T-helper 2 cell treated with Interferon-gamma antibody and Interleukin-4, amounts not matched to agents 5 μg/mL and 100 μg/mL, for 36 hours (primary cell): ENCODE measurements around the gene TFF2.

ENCODE experiments used
- DNase-seq: peaks from one replicate; pipeline ENCODE4 v3.0.0; 2021; ENCODE audit warnings: low spot score
- H3K27ac Mint-ChIP-seq: one replicate; pipeline ENCODE4 v1.8.0; 2021; ENCODE audit warnings: mild to moderate bottlenecking, mixed read lengths
- H3K27me3 Mint-ChIP-seq: one replicate; pipeline ENCODE4 v1.8.0; 2021; ENCODE audit warnings: low read depth, mixed read lengths
- H3K36me3 Mint-ChIP-seq: one replicate; pipeline ENCODE4 v1.8.0; 2021; ENCODE audit warnings: low read depth, mixed read lengths
- H3K4me1 Mint-ChIP-seq: one replicate; pipeline ENCODE4 v1.8.0; 2021; ENCODE audit warnings: low read depth, mixed read lengths
- H3K4me3 Mint-ChIP-seq: one replicate; pipeline ENCODE4 v1.8.0; 2022; ENCODE audit warnings: mild to moderate bottlenecking, moderate library complexity, mixed read lengths
- H3K9me3 Mint-ChIP-seq: one replicate; pipeline ENCODE4 v1.8.0; 2021; ENCODE audit warnings: mixed read lengths

The TFF2 gene, protein sequence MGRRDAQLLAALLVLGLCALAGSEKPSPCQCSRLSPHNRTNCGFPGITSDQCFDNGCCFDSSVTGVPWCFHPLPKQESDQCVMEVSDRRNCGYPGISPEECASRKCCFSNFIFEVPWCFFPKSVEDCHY

DNA sequence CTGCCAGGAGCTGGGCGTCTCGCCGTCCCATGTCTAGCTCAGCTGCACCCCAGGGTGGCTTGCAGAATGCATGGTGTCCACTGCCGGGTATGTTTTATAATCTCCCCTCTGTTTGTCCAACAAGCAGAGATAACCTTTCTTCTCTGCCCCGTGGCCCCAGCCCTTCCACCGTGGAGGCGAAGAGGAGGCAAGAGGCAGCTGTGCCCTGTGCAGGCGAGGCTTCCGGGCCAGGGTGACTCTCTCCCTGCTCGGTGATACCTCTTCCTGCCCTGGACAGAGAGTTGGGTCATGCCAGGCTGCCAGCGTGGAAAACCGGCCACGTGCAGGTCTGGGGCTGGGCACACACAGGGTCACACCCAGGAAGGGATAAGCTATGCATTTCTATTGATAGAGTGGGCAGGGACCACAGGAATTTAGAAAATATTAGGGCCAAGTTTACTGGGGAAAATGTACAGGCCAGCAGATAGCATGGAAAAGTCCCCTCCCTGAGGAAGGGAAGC is at the start of gene TFF2:
TSS of gene TFF2 (minus strand) at position 68 of the 500 bp plus-strand sequence. CDS start at position 31, 37 bp downstream.
- H3K4me1 Mint-ChIP-seq = no peaks in the 10 kb centered on the region
- H3K27ac Mint-ChIP-seq = no peak within 1 kb of the TSS
- H3K36me3 Mint-ChIP-seq = peaks cover 6% of the 10 kb centered on the region
- H3K4me3 Mint-ChIP-seq = no peak within 1 kb of the TSS
- peaks cover 20% of the 10 kb centered on the region for H3K9me3 Mint-ChIP-seq
- peaks cover 7% of the 10 kb centered on the region for H3K27me3 Mint-ChIP-seq
- no peak for DNase-seq

DNA sequence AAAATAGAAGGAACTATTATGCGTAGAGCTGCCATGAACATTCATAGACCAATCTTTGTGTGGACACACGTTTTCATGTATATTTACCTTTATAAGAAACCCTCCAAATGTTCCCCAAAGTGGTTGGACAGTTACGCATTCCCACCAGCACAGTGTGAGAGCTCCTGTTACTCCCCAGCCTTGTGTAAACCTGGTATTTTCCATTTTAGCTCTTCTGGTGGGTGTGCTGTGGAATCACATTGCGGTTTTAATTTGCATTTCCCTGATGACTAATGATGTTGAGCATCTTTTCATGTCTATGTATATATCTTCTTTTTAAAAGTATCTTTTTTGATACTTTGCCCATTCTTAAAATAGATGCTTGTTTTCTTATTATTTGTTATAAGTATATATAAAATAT is 49.7 kb upstream of the TFF2 start:
- Mint-ChIP-seq H3K4me3 (peak overlapping the region; percentile 68), H3K4me1 (peaks cover 48% of the 10 kb centered on the region), H3K36me3 (peaks cover 24% of the 10 kb centered on the region), H3K27ac (peak overlapping the region; percentile 40), H3K9me3 (peaks cover 7% of the 10 kb centered on the region), H3K27me3 (no peaks in the 10 kb centered on the region)
- peak; percentile 68 for DNase-seq

DNA sequence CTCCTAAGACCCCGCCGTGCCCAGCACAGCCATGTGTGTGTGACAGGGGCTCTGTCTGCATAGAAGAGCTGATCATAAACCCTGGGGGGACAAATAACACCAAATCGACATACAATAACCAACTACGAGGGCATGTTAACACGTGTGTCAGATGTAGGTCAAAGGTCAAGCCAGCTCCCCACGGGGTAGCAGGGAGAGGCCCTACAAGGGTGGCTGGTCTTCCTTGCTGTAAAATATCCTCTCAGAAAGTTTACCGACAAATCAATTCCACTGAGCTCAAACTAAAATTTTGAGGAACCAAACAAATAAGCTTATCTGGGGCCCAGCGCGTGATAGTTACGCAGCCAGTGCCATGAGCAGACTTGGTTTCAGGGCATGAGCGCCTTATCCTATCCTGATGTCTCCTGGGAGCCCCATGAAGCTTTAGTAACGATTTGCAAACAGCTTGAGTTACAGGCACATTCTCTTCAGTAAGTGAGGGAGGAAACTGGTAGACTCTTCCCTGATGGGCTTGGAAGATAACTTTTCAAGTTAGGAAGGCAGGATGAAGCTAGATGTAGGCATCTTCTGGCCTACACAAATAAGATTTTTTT is 47.7 kb upstream of the TFF2 start:
- Mint-ChIP-seq H3K4me1 (peaks cover 52% of the 10 kb centered on the region), H3K36me3 (peaks cover 9% of the 10 kb centered on the region), H3K27ac (peak overlapping the region; percentile 34), H3K9me3 (peaks cover 7% of the 10 kb centered on the region), H3K27me3 (no peaks in the 10 kb centered on the region), H3K4me3 (peak overlapping the region; percentile 10)
- no peak for DNase-seq

DNA sequence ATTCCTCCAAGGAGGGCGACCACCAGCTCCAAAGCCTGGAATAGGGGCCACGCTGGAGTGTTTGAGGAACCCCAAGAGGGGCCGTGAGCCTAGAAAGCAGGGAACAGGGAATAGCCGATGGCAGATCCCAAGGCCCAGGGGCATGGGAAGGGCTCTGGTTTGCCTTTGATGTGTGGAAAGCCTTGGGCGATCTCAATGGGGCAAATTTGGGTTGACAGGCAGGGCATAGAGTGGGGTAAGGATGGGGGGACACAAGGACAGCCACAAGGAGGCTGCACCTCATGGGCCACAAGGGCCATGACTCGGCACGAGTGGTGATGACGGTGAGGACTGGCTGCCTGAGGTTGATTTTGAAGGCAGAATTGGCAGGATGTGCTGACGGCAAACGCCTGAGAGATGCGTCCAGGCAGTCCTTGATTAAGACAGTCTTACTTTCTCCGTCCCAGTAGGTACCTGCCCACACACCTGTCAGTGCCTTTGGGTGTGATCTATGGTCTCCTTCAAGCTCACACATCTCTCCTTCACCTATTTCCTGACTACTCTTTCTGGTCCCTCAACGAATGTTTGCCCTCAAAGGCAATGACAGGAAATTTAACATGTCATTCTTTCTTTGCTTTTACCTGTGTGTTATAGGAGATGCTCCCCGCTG is 47.1 kb upstream of the TFF2 start:
- peaks cover 57% of the 10 kb centered on the region for H3K4me1 Mint-ChIP-seq
- DNase-seq = no peak
- no peaks in the 10 kb centered on the region for H3K27me3 Mint-ChIP-seq
- H3K27ac Mint-ChIP-seq = peak overlapping the region; percentile 34
- H3K9me3 Mint-ChIP-seq = peaks cover 7% of the 10 kb centered on the region
- peaks cover 9% of the 10 kb centered on the region for H3K36me3 Mint-ChIP-seq
- no peak overlapping the region for H3K4me3 Mint-ChIP-seq

DNA sequence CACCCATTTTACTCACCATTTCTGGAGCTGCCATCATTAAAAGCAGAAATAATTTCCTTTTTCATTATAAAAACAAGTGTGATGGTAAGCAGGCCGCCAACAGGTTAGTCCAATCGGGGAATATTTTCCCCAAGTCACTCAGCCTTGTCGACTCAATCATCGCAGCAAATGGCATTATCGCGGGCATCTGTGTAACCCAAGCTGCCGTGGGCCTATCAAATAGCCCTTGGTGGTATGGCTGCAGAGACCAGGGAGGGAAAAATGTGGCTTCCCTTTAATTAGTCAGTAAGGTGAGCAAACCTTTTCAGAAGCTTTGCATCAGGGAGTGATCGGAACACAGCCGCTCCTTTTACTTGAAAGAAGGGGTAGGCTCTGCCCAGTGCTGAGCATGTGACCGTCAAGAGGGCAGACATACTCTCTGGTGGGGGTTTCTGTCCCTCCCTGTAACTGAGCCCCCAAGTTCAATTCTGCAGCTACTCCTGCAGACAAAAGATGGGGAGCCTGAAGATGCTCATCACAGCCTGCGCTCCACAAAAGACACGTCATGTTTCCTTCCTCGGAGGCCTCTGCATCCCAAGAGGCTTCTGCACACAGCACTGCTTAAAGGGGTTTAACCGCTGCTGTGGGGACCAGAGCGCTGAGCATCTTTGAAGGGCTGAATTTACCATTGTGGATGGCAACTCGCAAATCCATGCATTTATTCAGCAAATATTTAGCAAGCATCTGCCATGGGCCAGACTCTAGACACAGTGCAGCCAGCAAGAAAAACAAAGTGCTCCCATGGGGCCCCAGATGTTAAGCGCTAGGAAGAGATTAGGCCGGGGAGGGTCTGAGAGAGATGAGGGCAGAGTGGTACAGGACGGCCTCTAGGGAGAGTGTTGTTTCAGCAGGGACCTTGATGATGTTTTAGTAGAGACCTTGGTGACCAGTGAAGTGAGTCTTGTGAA is 46.3 kb upstream of the TFF2 start:
- no peak overlapping the region for H3K4me3 Mint-ChIP-seq
- peaks cover 7% of the 10 kb centered on the region for H3K9me3 Mint-ChIP-seq
- no peaks in the 10 kb centered on the region for H3K27me3 Mint-ChIP-seq
- H3K36me3 Mint-ChIP-seq = peaks cover 9% of the 10 kb centered on the region
- no peak for DNase-seq
- no peak overlapping the region for H3K27ac Mint-ChIP-seq
- H3K4me1 Mint-ChIP-seq = peaks cover 60% of the 10 kb centered on the region

DNA sequence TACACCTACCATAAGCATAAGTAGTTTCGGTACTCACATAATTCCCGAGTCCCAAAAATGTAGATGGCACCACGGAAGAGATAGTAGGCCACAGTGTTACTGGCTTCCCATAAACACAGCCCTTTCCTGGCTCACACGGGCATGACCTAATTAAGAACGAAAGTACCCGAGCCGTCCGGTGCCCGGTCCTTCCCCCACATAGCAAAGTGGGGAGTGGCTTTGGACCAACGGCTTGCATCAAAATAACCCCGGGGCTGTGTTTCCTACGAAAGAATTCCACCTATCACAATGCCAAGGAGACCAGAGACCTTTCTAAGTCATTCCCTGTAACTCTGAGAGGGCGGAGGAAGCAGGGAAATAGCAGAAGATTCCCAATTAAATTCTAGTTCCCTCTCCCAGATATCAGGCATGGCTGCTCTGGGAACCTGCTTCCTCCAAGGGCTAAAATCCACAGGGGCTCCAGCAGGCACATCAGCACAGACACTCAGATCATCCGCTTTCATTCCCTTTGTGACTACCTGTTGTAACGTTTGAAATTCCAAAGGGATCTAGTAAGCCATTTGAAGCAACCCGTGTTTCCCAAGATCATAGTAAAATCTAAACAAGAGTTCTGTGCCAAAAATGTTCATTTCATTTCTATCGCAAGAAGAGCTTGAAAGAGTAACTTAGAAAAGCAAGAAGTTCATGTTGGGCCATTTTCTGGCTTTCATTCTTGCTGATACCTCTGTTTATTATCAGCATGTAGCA is 45.3 kb upstream of the TFF2 start, which contains the start of gene TMPRSS3:
TSS of gene TMPRSS3 (minus strand) at position 148 of the 747 bp plus-strand sequence. CDS start 635 bp downstream, outside the sequence.
- H3K27me3 Mint-ChIP-seq = no peaks in the 10 kb centered on the region
- peaks cover 2% of the 10 kb centered on the region for H3K36me3 Mint-ChIP-seq
- H3K27ac Mint-ChIP-seq = no peak within 1 kb of the TSS
- H3K4me3 Mint-ChIP-seq = no peak within 1 kb of the TSS
- no peak for DNase-seq
- no peaks in the 10 kb centered on the region for H3K9me3 Mint-ChIP-seq
- H3K4me1 Mint-ChIP-seq = peaks cover 61% of the 10 kb centered on the region

DNA sequence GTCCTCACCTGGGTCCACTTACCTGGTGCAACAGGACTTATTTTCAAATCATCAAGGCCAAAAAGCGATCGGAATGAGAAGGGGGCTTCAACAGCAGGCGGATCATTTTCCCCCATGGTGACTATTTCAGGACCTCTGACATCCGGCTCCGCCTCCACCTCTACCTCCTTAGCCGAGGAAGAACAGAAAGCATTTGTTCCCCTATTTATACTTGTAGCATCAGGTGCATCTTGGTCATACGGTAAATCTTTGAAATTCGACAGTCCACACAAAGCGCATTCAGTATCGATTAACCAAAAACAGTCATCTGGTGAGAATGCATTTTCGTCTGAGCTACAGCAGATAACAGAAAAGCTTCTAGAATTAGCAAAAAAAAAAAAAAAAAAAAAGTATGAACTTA is 44.5 kb upstream of the TFF2 start:
- no peaks in the 10 kb centered on the region for H3K9me3 Mint-ChIP-seq
- peaks cover 62% of the 10 kb centered on the region for H3K4me1 Mint-ChIP-seq

DNA sequence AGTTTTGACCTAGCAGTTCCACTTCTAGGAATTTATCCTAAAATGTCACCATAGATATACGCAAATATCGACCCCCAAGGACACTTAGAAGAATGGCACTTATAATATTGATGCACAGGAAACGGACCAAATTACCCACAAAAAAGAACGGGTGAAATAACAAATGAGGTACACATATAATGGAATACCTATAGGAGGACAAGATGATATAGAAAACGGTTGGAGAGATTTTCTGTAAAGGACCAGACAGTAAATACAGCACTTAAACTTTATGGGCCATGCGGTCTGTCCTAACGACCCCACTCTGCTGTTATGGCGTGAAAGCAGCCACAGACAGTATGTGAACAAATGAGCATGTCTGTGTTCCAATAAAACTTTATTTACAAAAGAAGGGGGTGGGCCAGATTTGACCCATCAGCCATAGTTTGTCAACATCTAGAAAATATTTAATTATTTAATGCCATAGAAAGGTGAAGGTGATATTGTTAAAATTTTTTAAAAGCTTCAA is 42.7 kb upstream of the TFF2 start:
- Mint-ChIP-seq H3K4me3 (peak overlapping the region; percentile 49), H3K4me1 (peaks cover 66% of the 10 kb centered on the region)

More for the DNA sequence above, 44.5 kb upstream of the TFF2 start:
- H3K4me3 Mint-ChIP-seq = no peak overlapping the region
- H3K27ac Mint-ChIP-seq = no peak overlapping the region
- no peak for DNase-seq
- H3K27me3 Mint-ChIP-seq = no peaks in the 10 kb centered on the region
- H3K36me3 Mint-ChIP-seq = peaks cover 4% of the 10 kb centered on the region

DNA sequence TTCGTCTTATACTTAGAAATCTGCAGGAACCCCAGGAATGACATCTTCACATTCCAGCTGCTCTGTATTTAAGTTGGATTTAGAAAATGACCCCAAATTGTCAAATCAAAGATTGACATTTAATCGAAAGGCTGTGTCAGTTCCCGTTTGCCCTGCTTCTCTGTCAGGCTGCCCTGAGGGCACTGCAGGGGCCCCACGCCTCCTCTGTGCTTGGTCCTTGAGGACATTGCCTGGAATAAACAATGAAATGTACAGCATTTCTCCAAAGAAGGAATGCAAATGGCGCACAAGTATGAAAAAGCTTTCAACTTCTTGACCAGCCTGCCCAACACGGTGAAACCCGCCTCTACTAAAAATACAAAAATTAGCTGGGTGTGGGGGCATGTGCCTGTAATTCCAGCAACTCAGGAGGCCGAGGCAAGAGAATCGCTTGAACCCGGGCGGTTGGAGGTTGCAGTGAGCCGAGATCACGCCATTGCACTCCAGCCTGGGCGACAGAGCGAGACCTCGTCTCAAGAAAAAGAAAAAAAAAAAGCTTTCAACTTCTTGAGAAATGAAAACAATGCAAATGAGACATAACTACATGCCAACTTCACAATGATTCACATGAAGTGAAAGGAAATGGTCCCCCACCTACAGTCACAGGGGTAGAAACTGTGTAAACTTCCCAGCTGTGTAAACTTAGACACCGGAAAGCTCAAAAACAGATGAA is 42.1 kb upstream of the TFF2 start:
- Mint-ChIP-seq H3K27me3 (no peaks in the 10 kb centered on the region), H3K36me3 (peaks cover 4% of the 10 kb centered on the region), H3K9me3 (no peaks in the 10 kb centered on the region), H3K4me1 (peaks cover 65% of the 10 kb centered on the region), H3K4me3 (peak overlapping the region; percentile 49), H3K27ac (peak overlapping the region; percentile 74)
- DNase-seq = peak; percentile 65

More for the DNA sequence above, 42.7 kb upstream of the TFF2 start:
- H3K9me3 Mint-ChIP-seq = no peaks in the 10 kb centered on the region
- peak overlapping the region; percentile 74 for H3K27ac Mint-ChIP-seq
- no peak for DNase-seq
- H3K36me3 Mint-ChIP-seq = peaks cover 4% of the 10 kb centered on the region
- no peaks in the 10 kb centered on the region for H3K27me3 Mint-ChIP-seq

DNA sequence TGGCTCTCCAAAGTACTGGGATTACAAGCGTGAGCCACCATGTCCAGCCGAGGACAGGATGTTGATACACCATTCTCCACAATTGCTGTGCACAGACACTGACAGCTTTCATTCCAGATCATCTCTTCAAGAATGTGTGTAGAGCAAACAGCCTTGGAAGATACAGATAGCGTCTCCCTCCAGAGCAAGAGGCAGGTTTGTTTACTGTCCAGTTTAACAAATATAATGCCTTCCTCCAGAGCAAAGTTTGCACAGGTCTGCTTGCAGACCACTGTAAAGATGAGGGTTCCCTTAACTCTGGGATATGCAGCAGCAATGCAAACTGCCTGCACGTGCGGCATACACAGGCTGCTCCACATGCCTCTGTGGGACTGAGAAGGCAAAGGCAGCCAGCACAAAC is 40.5 kb upstream of the TFF2 start:
- H3K4me3 Mint-ChIP-seq = no peak overlapping the region
- no peaks in the 10 kb centered on the region for H3K9me3 Mint-ChIP-seq
- peaks cover 72% of the 10 kb centered on the region for H3K4me1 Mint-ChIP-seq
- peaks cover 4% of the 10 kb centered on the region for H3K36me3 Mint-ChIP-seq
- DNase-seq = no peak
- no peak overlapping the region for H3K27ac Mint-ChIP-seq
- no peaks in the 10 kb centered on the region for H3K27me3 Mint-ChIP-seq

DNA sequence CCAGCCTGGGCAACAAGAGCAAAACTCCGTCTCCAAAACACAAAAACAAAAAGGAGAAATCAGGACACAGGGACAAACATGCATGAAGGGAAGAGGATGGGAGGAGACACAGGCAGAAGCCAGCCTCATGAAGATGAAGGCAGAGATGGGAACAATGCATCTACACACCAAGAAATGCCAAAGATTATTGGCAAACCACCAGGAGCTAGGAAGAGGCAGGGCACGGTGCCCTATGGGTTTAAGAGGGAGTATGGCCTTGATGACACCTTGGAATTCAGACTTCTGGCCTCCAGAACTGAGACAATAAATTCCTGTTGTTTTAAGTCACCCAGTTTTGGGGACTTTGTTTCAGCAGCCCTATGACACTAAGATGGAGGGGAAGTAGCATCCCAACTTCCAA is 39.9 kb upstream of the TFF2 start:
- peak overlapping the region; percentile 18 for H3K4me3 Mint-ChIP-seq
- no peak for DNase-seq
- H3K9me3 Mint-ChIP-seq = no peaks in the 10 kb centered on the region
- H3K4me1 Mint-ChIP-seq = peaks cover 74% of the 10 kb centered on the region
- peak overlapping the region; percentile 9 for H3K27ac Mint-ChIP-seq
- peaks cover 4% of the 10 kb centered on the region for H3K36me3 Mint-ChIP-seq
- no peaks in the 10 kb centered on the region for H3K27me3 Mint-ChIP-seq

DNA sequence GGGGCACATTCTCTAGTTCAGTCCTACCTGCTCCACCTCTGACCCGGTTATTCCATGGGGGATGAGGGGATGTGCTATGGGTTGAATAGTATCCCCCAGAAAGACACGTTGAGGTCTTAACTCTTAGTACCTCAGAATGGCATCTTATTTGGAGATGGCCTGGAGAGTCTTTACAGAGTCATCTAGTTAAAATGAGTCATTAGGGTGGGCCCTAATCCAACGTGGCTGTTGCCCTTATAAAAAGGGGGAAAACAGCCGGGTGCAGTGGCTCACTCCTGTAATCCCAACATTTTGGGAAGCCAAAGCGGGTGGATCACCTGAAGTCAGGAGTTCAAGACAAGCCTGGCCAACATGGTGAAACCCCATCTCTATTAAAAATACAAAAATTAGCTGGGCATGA is 39.4 kb upstream of the TFF2 start:
- Mint-ChIP-seq H3K4me1 (peaks cover 78% of the 10 kb centered on the region), H3K4me3 (peak overlapping the region; percentile 49), H3K36me3 (peaks cover 6% of the 10 kb centered on the region), H3K27ac (no peak overlapping the region), H3K9me3 (peaks cover under 1% of the 10 kb centered on the region), H3K27me3 (no peaks in the 10 kb centered on the region)
- DNase-seq = no peak
